CD14-positive monocyte (primary cell): ENCODE results near the gene GAPVD1. TPM values are rescaled to one million over a fixed set of nuclear protein-coding genes. Genes with fewer than 3 reads are reported as not detected.

ENCODE experiments used
- DNase-seq, 3 donors: peaks; one replicate each; pipeline ENCODE4 v3.0.0-alpha.2; 2011 to 2022
- H2AFZ ChIP-seq: 2 replicates; pipeline ENCODE4 v1.6.0; 2012; ENCODE audit warnings: mild to moderate bottlenecking, low read depth, low read length, inconsistent platforms; ENCODE audit not compliant: insufficient read depth, poor library complexity, severe bottlenecking
- H3K27ac ChIP-seq, 2 donors: 1 replicate in 1 of 2; 2 replicates in 1 of 2; pipeline ENCODE4 v1.5.1; 2012 to 2013; ENCODE audit warnings: low read length in 2 of 2, control low read depth in 1 of 2, inconsistent platforms in 1 of 2, low read depth in 1 of 2, mild to moderate bottlenecking in 1 of 2
- H3K27me3 ChIP-seq, 2 donors: one replicate each; pipeline versions ENCODE4 v1.6.0 to v1.6.1; 2011 to 2013; ENCODE audit warnings: low read length in 2 of 2; ENCODE audit not compliant: control insufficient read depth in 2 of 2, insufficient read depth in 2 of 2
- H3K36me3 ChIP-seq, 2 donors: replicated peaks in 1 of 2; 1 replicate in 1 of 2; 2 replicates in 1 of 2; pipeline versions ENCODE4 v1.5.1 to v1.6.1; 2012 to 2013; ENCODE audit warnings: low read length in 2 of 2, control low read depth in 1 of 2, inconsistent platforms in 1 of 2, mild to moderate bottlenecking in 1 of 2; ENCODE audit not compliant: insufficient read depth in 2 of 2, control insufficient read depth in 1 of 2
- H3K4me1 ChIP-seq, 2 donors: 1 replicate in 1 of 2; 2 replicates in 1 of 2; pipeline versions ENCODE4 v1.5.1 to v1.6.1; 2012 to 2013; ENCODE audit warnings: low read length in 2 of 2, control low read depth in 1 of 2, inconsistent platforms in 1 of 2, mild to moderate bottlenecking in 1 of 2, moderate library complexity in 1 of 2; ENCODE audit not compliant: insufficient read depth in 2 of 2, control insufficient read depth in 1 of 2
- H3K4me2 ChIP-seq: replicated peaks from 2 replicates; pipeline ENCODE3; 2012; ENCODE audit warnings: low read length, moderate library complexity, mild to moderate bottlenecking; ENCODE audit not compliant: poor library complexity, severe bottlenecking; ENCODE audit errors: extremely low read depth
- H3K4me3 ChIP-seq, 3 experiments: fragments of 200-600 bp in 1 of 3; sonication (generic) in 1 of 3; replicated peaks in 1 of 3; 1 replicate in 2 of 3; 2 replicates in 1 of 3; pipeline ENCODE4 v1.5.1; 2011 to 2013; ENCODE audit warnings: low read length in 3 of 3, mild to moderate bottlenecking in 3 of 3, control low read depth in 2 of 3, low read depth in 2 of 3, inconsistent platforms in 1 of 3, moderate library complexity in 1 of 3
- H3K79me2 ChIP-seq: 2 replicates; pipeline ENCODE4 v1.6.0; 2012; ENCODE audit warnings: mild to moderate bottlenecking, control low read depth, inconsistent platforms, low read length, moderate library complexity; ENCODE audit not compliant: insufficient read depth
- H3K9ac ChIP-seq: 2 replicates; pipeline ENCODE4 v1.6.0; 2017; ENCODE audit warnings: low read length, mild to moderate bottlenecking; ENCODE audit not compliant: insufficient read depth, poor library complexity, severe bottlenecking
- H3K9me3 ChIP-seq, 2 donors: replicated peaks in 1 of 2; 1 replicate in 1 of 2; 2 replicates in 1 of 2; pipeline versions ENCODE4 v1.5.1 to v1.6.1; 2012 to 2013; ENCODE audit warnings: low read length in 2 of 2, control low read depth in 1 of 2; ENCODE audit not compliant: control insufficient read depth in 1 of 2, insufficient read depth in 1 of 2
- H4K20me1 ChIP-seq: 2 replicates; pipeline ENCODE4 v1.6.0; 2012; ENCODE audit warnings: mild to moderate bottlenecking, low read length, control low read depth, moderate library complexity; ENCODE audit not compliant: insufficient read depth
- H3K27ac Mint-ChIP-seq, 7 donors: one replicate each; pipeline ENCODE4 v1.8.0; 2020; ENCODE audit warnings: mild to moderate bottlenecking in 7 of 7, mixed read lengths in 7 of 7, moderate library complexity in 6 of 7, inconsistent platforms in 2 of 7
- H3K27me3 Mint-ChIP-seq, 3 donors: one replicate each; pipeline ENCODE4 v1.8.0; 2021 to 2022; ENCODE audit warnings: low read depth in 3 of 3, mild to moderate bottlenecking in 3 of 3, mixed read lengths in 3 of 3, moderate library complexity in 3 of 3, inconsistent platforms in 1 of 3
- H3K36me3 Mint-ChIP-seq, 2 donors: one replicate each; pipeline ENCODE4 v1.8.0; 2020; ENCODE audit warnings: mixed read lengths in 2 of 2, inconsistent platforms in 1 of 2, mild to moderate bottlenecking in 1 of 2
- H3K4me1 Mint-ChIP-seq: one replicate; pipeline ENCODE4 v1.8.0; 2020; ENCODE audit warnings: mild to moderate bottlenecking, mixed read lengths
- H3K4me3 Mint-ChIP-seq, 2 donors: one replicate each; pipeline ENCODE4 v1.8.0; 2020; ENCODE audit warnings: mild to moderate bottlenecking in 2 of 2, mixed read lengths in 2 of 2, moderate library complexity in 1 of 2
- H3K9me3 Mint-ChIP-seq, 7 donors: one replicate each; pipeline ENCODE4 v1.8.0; 2020 to 2022; ENCODE audit warnings: mixed read lengths in 7 of 7, mild to moderate bottlenecking in 6 of 7, moderate library complexity in 6 of 7, inconsistent platforms in 2 of 7
- CTCF ChIP-seq: fragments of 200-600 bp; IDR thresholded peaks from one replicate; pipeline ENCODE4 v1.8.0; 2022; ENCODE audit warnings: antibody characterized with exemption, mild to moderate bottlenecking
- WGBS: methylation state at CpG from one replicate; pipeline ENCODE4 v1.1.5; 2013; ENCODE audit warnings: missing lambda C conversion rate; ENCODE audit not compliant: insufficient coverage; 5-methylcytosine and 5-hydroxymethylcytosine counted together
- intact Hi-C, 2 donors: fragments of 100-400 bp; cut with micrococcal nuclease; formaldehyde crosslinking; loops; one replicate each; pipeline versions ENCODE4 v1.15.0 to v1.15.1; 2023
- polyA plus RNA-seq, 3 donors: library from polyadenylated mRNA; depleted of rRNA in 1 of 3; unstranded in 2 of 3; stranded (reverse) in 1 of 3; fragments of 300-500 nt in 2 of 3; fragments of >200 nt in 1 of 3; fragmentation: Illumina TruSeq in 2 of 3; gene quantifications; 1 replicate in 2 of 3; 2 replicates in 1 of 3; pipeline ENCODE4 v1.2.3, GENCODE V29; 2012 to 2021

The GAPVD1 gene
- polyA plus RNA-seq, 3 donors, result 18.7 to 49.2 (median 30.5) TPM

GRCh38 chr9:125317704-125318103 lies 56.1 kb downstream of the GAPVD1 start:
- H3K27ac ChIP-seq, result no peak overlapping the region
- peaks cover 9 to 20% of the 10 kb centered on the region in 2 donors for H3K9me3 ChIP-seq
- peaks cover 0 to 2% (median 0%) of the 10 kb centered on the region in 3 donors for H3K27me3 Mint-ChIP-seq
- H4K20me1 ChIP-seq, result no peaks in the 10 kb centered on the region
- intact Hi-C loops, result no loop called here
- H3K36me3 ChIP-seq, result peaks cover 58 to 90% of the 10 kb centered on the region in 2 donors
- TF ChIP-seq CTCF, result no peak
- H3K9me3 Mint-ChIP-seq, result peaks cover 7 to 21% (median 12%) of the 10 kb centered on the region in 7 donors
- peaks cover 64 to 87% of the 10 kb centered on the region in 2 donors for H3K36me3 Mint-ChIP-seq
- no CpG with 5 or more reads among the region's 3 CpGs for WGBS
- no peaks in the 10 kb centered on the region for H3K79me2 ChIP-seq
- no peak overlapping the region for H3K4me3 Mint-ChIP-seq
- H3K27ac Mint-ChIP-seq, result no peak overlapping the region
- H3K4me1 Mint-ChIP-seq, result no peaks in the 10 kb centered on the region
- DNase-seq, result no peak
- H3K4me1 ChIP-seq, result no peaks in the 10 kb centered on the region
- no peaks in the 10 kb centered on the region for H3K27me3 ChIP-seq
- H3K4me3 ChIP-seq, result no peak overlapping the region
- no peak overlapping the region for H2AFZ ChIP-seq
- H3K4me2 ChIP-seq, result no peak overlapping the region
- H3K9ac ChIP-seq, result no peak overlapping the region

DNA sequence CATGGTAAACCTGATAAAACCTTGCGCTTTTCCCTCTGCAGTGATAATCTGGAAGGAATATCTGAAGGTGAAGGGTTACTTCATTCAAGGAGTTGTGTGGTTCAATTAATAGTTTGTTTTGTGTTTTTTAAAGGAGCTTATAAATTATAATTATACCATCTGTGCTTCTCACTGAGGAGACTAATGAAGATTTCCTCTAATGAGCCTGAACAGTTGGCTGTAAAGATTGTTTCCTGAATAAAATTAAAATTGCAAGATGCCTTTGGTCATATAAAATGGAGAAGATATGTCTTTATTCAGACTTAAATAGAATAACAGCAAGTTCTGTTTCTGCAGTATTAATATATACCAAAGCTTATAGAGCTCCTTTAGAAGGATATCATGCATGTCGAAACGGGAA lies 59.9 kb downstream of the GAPVD1 start:
- H3K27me3 ChIP-seq, result no peaks in the 10 kb centered on the region
- no peak overlapping the region for H3K27ac ChIP-seq
- no peaks in the 10 kb centered on the region for H3K27me3 Mint-ChIP-seq
- TF ChIP-seq CTCF, result no peak
- no peaks in the 10 kb centered on the region for H3K79me2 ChIP-seq
- H3K4me1 ChIP-seq, result no peaks in the 10 kb centered on the region
- intact Hi-C loops, result no loop called here
- no peak overlapping the region for H3K4me3 Mint-ChIP-seq
- H3K27ac Mint-ChIP-seq, result no peak overlapping the region
- H3K9ac ChIP-seq, result no peak overlapping the region
- no peak overlapping the region for H3K4me3 ChIP-seq
- peaks cover 50 to 88% of the 10 kb centered on the region in 2 donors for H3K36me3 ChIP-seq
- H3K4me1 Mint-ChIP-seq, result no peaks in the 10 kb centered on the region
- H2AFZ ChIP-seq, result no peak overlapping the region
- no CpG with 5 or more reads among the region's 3 CpGs for WGBS
- peaks cover 9 to 16% of the 10 kb centered on the region in 2 donors for H3K9me3 ChIP-seq
- peaks cover 2 to 11% (median 10%) of the 10 kb centered on the region in 7 donors for H3K9me3 Mint-ChIP-seq
- no peak overlapping the region for H3K4me2 ChIP-seq
- H4K20me1 ChIP-seq, result no peaks in the 10 kb centered on the region
- DNase-seq, result no peak
- peaks cover 55 to 87% of the 10 kb centered on the region in 2 donors for H3K36me3 Mint-ChIP-seq
